HEK293T (cell line): ENCODE measurements around the gene NPPA.

ENCODE experiments used
- ARNT ChIP-seq: fragments of 450-650 bp; IDR thresholded peaks from 2 replicates; pipeline ENCODE4 v1.6.1; 2017; ENCODE audit warnings: mild to moderate bottlenecking
- BHLHE40 ChIP-seq: fragments of 450-650 bp; IDR thresholded peaks from 2 replicates; pipeline ENCODE4 v1.6.1; 2016; ENCODE audit warnings: mild to moderate bottlenecking, moderate library complexity, borderline replicate concordance
- ELF4 ChIP-seq: fragments of 450-650 bp; IDR thresholded peaks from 2 replicates; pipeline ENCODE4 v1.6.1; 2017; ENCODE audit warnings: antibody characterized with exemption
- FOXA1 ChIP-seq: fragments of 450-650 bp; IDR thresholded peaks from 2 replicates; pipeline ENCODE4 v1.6.1; 2016; ENCODE audit warnings: mild to moderate bottlenecking
- FOXK2 ChIP-seq: fragments of 450-650 bp; IDR thresholded peaks from 2 replicates; pipeline ENCODE4 v1.6.1; 2016; ENCODE audit warnings: mild to moderate bottlenecking
- FOXM1 ChIP-seq: fragments of 450-650 bp; IDR thresholded peaks from 2 replicates; pipeline ENCODE4 v1.6.1; 2017; ENCODE audit warnings: mild to moderate bottlenecking, borderline replicate concordance
- LEF1 ChIP-seq: fragments of 450-650 bp; IDR thresholded peaks from 2 replicates; pipeline ENCODE4 v1.6.1; 2017; ENCODE audit warnings: mild to moderate bottlenecking, borderline replicate concordance
- NFRKB ChIP-seq: fragments of 450-650 bp; IDR thresholded peaks from 2 replicates; pipeline ENCODE4 v1.6.1; 2016; ENCODE audit warnings: mild to moderate bottlenecking, moderate library complexity
- SP1 ChIP-seq: fragments of 450-650 bp; IDR thresholded peaks from 2 replicates; pipeline ENCODE4 v1.6.1; 2017
- SUZ12 ChIP-seq: fragments of 450-650 bp; IDR thresholded peaks from 2 replicates; pipeline ENCODE4 v1.6.1; 2016; ENCODE audit warnings: mild to moderate bottlenecking
- TF ChIP-seq, protein P1 (sequence below): fragments of 450-650 bp; IDR thresholded peaks from 2 replicates; pipeline ENCODE4 v1.6.1; 2016

GRCh38 chr1:11800756-11801433 lies 46.7 kb downstream of the NPPA start:
- TF ChIP-seq, protein P1, sequence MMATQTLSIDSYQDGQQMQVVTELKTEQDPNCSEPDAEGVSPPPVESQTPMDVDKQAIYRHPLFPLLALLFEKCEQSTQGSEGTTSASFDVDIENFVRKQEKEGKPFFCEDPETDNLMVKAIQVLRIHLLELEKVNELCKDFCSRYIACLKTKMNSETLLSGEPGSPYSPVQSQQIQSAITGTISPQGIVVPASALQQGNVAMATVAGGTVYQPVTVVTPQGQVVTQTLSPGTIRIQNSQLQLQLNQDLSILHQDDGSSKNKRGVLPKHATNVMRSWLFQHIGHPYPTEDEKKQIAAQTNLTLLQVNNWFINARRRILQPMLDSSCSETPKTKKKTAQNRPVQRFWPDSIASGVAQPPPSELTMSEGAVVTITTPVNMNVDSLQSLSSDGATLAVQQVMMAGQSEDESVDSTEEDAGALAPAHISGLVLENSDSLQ, result no peak
- no peak for TF ChIP-seq FOXM1
- no peak for TF ChIP-seq FOXA1
- TF ChIP-seq BHLHE40, result no peak
- TF ChIP-seq ELF4, result no peak
- TF ChIP-seq FOXK2, result no peak
- TF ChIP-seq ARNT, result no peak
- no peak for TF ChIP-seq LEF1
- no peak for TF ChIP-seq SP1
- TF ChIP-seq NFRKB, result no peak
- TF ChIP-seq SUZ12, result no peak
